MCF 10A (cell line): Measurements from ENCODE around the gene DIP2C. TPM values are rescaled to one million over a fixed set of nuclear protein-coding genes. Genes with fewer than 3 reads are reported as not detected.

Experiments
- BruUV-seq: library from RNA; stranded (reverse); fragments of 400-500 nt; replicated peaks from 2 replicates; lab custom pipeline; 2021; lab: Mats Ljungman, UMichigan
- CTCF ChIA-PET: fragments of 300-600 bp; sonication (Branson Sonifier 250); formaldehyde crosslinking; extraction: SDS; loops from one replicate; lab custom pipeline; 2021; ENCODE audit warnings: antibody characterized with exemption, inconsistent platforms; lab: Yijun Ruan, JAX
- POLR2A ChIA-PET: fragments of 300-600, 350-650 bp; sonication (Branson Sonifier 250); formaldehyde crosslinking; extraction: SDS; loops from one replicate; lab custom pipeline; 2020; ENCODE audit warnings: antibody characterized with exemption, inconsistent platforms; lab: Yijun Ruan, JAX
- DNase-seq: peaks from one replicate; pipeline ENCODE4 v3.0.0-alpha.2; 2018; ENCODE audit not compliant: unreplicated experiment
- H3K27ac Mint-ChIP-seq: one replicate; pipeline ENCODE4 v1.8.0; 2022; ENCODE audit warnings: mild to moderate bottlenecking, low read depth, mixed read lengths; ENCODE audit not compliant: unreplicated experiment
- H3K27me3 Mint-ChIP-seq: one replicate; pipeline ENCODE4 v1.8.0; 2022; ENCODE audit warnings: mixed read lengths; ENCODE audit not compliant: insufficient read depth, unreplicated experiment
- H3K36me3 Mint-ChIP-seq: one replicate; pipeline ENCODE4 v1.8.0; 2022; ENCODE audit warnings: mild to moderate bottlenecking, moderate library complexity, mixed read lengths; ENCODE audit not compliant: insufficient read depth, unreplicated experiment
- H3K4me1 Mint-ChIP-seq: one replicate; pipeline ENCODE4 v1.8.0; 2022; ENCODE audit warnings: mixed read lengths; ENCODE audit not compliant: insufficient read depth, unreplicated experiment
- H3K4me3 Mint-ChIP-seq: one replicate; pipeline ENCODE4 v1.8.0; 2022; ENCODE audit warnings: mild to moderate bottlenecking, moderate library complexity, mixed read lengths; ENCODE audit not compliant: unreplicated experiment
- H3K9me3 Mint-ChIP-seq: one replicate; pipeline ENCODE4 v1.8.0; 2022; ENCODE audit warnings: mixed read lengths; ENCODE audit not compliant: unreplicated experiment
- CTCF ChIP-seq: fragments of 200-600 bp; IDR thresholded peaks from one replicate; pipeline ENCODE4 v1.8.0; 2022; ENCODE audit warnings: antibody characterized with exemption, mild to moderate bottlenecking; ENCODE audit not compliant: unreplicated experiment
- intact Hi-C: fragments of 100-400 bp; cut with micrococcal nuclease; formaldehyde crosslinking; loops from 2 replicates; pipeline ENCODE4 v1.14.1; 2022
- total RNA-seq: library from RNA; stranded (reverse); gene quantifications from 2 replicates; pipeline ENCODE4 v1.2.3, GENCODE V29; 2022

Gene DIP2C
- total RNA-seq, 1 experiment from 2014 or later = 0.37 TPM

DNA sequence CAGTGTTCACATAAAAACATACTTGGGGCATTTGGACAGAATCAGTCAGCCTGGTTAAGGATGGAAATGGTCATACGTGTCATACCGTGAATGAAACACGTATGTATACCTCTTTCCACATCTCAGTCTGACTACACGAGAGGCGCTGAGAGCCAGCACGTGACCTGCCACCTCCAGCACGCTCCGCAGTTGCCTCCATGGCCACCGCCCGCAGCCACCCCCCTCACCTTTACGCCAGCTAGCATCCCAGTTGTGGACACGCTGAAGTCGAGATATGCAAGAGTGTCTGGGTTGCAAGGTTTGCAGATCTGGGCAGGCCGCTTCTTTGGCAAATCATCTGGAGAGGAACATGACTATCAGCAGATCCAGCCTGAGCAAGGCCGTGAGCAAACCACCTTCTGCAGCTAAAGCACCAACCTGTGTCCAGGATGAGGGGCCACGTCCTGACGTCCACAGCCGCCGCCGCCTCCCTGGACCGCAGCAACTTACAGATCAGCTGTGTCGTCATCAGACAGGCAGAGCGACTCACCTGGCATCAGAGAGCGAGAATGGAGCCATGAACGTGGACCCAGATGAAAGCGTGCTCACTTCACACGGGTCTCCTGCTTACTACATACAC, 344.8 kb downstream of the DIP2C start:
- no peak for DNase-seq
- no TSS peak for BruUV-seq
- ChIA-PET POLR2A (no interaction called here), CTCF (no interaction called here)
- Mint-ChIP-seq H3K27me3 (no peaks in the 10 kb centered on the region), H3K4me3 (no peak overlapping the region), H3K36me3 (no peaks in the 10 kb centered on the region), H3K9me3 (no peaks in the 10 kb centered on the region), H3K4me1 (no peaks in the 10 kb centered on the region), H3K27ac (no peak overlapping the region)
- intact Hi-C loops = no loop called here
- no peak for TF ChIP-seq CTCF

- Mint-ChIP-seq H3K36me3 (no peaks in the 10 kb centered on the region), H3K4me3 (no peak overlapping the region), H3K27me3 (no peaks in the 10 kb centered on the region), H3K4me1 (peaks cover 10% of the 10 kb centered on the region), H3K9me3 (no peaks in the 10 kb centered on the region), H3K27ac (no peak overlapping the region)
- ChIA-PET CTCF (interaction anchor here (0.6 kb wide), 1 partner anchor 14 kb away, joined by 3 read pairs; no protein-coding TSS in a partner anchor), POLR2A (no interaction called here)
- no peak for TF ChIP-seq CTCF
- no peak for DNase-seq
- no TSS peak for BruUV-seq
- intact Hi-C loops = no loop called here
Observed at GRCh38 chr10:343231-344220, 345.9 kb downstream of the DIP2C start.

DNA sequence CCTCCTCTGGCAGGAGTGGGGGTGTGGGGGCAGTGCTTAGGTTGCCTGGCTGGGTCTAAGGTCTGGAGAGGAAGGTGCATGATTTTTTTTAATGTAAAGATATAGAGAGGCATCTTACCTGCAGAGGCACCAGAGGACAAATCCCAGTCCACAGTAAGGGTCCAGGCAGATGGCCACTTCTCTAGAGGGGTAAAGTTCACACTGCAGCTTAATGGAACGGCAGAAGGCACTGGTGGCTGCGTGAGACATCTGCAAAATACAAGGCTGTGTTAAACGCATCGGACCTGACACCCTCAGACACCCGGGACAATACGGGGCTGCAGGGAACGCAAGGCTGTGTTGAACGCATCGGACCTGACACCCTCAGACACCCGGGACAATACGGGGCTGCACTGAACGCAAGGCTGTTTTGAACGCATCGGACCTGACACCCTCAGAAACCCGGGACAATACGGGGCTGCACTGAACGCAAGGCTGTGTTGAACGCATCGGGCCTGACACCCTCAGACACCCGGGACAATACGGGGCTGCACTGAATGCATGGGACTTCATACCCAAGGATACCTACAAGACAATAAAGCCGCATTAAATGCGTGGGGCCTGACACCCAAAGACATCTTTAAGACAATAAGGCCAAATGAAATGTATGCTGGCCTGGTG, 348.3 kb downstream of the DIP2C start:
- DNase-seq = no peak
- intact Hi-C loops = no loop called here
- Mint-ChIP-seq H3K4me1 (peaks cover 29% of the 10 kb centered on the region), H3K36me3 (no peaks in the 10 kb centered on the region), H3K27me3 (no peaks in the 10 kb centered on the region), H3K9me3 (no peaks in the 10 kb centered on the region), H3K27ac (no peak overlapping the region), H3K4me3 (no peak overlapping the region)
- BruUV-seq = no TSS peak
- TF ChIP-seq CTCF = no peak
- ChIA-PET CTCF (interaction anchor here (0.5 to 0.6 kb wide), 2 partner anchors 12 to 261 kb away, joined by 3 read pairs; no protein-coding TSS in a partner anchor), POLR2A (no interaction called here)

- Mint-ChIP-seq H3K9me3 (no peaks in the 10 kb centered on the region), H3K27ac (no peak overlapping the region), H3K4me3 (no peak overlapping the region), H3K4me1 (peaks cover 29% of the 10 kb centered on the region), H3K27me3 (no peaks in the 10 kb centered on the region), H3K36me3 (no peaks in the 10 kb centered on the region)
- no TSS peak for BruUV-seq
- DNase-seq = no peak
- POLR2A ChIA-PET = no interaction called here
- CTCF ChIA-PET = no interaction called here
- no peak for TF ChIP-seq CTCF
- intact Hi-C loops = no loop called here
Observed at GRCh38 chr10:340646-341045, 348.8 kb downstream of the DIP2C start.
